ENCODE measurements around the gene TGM4.

Gene TGM4

DNA sequence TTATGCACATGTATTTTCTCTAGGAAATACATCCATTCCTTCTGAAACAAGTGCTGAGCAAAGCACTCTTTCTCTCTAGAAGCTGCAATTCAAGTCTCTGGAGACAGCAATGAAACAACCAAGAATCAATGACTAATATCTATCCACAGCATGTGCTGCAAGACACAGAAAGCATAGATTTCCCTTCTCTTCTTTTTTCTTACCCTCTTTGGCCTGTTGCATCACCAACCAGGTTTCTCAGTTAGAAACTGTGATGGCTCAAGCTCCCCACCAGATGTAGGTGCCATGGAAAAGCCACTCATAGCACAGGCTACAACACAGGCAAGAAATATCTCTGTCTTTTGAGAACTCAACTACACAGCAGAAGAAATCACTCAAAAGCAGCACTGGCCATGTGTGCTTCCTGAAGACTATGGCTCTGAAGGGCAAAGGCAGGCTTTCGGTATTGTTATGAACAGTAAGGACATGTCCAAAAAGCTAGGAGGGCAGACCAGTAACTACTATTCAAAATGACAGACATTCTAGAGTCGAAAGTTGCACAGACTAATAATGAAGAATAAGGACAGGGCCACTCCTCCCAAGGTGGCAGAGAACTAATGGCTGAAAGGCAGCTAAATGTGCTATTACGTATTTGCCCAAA lies 86.1 kb downstream of the TGM4 start:
- DNase-seq (ENCODE audit: low read depth) = peak; percentile 53
- TF ChIP-seq, protein P1, sequence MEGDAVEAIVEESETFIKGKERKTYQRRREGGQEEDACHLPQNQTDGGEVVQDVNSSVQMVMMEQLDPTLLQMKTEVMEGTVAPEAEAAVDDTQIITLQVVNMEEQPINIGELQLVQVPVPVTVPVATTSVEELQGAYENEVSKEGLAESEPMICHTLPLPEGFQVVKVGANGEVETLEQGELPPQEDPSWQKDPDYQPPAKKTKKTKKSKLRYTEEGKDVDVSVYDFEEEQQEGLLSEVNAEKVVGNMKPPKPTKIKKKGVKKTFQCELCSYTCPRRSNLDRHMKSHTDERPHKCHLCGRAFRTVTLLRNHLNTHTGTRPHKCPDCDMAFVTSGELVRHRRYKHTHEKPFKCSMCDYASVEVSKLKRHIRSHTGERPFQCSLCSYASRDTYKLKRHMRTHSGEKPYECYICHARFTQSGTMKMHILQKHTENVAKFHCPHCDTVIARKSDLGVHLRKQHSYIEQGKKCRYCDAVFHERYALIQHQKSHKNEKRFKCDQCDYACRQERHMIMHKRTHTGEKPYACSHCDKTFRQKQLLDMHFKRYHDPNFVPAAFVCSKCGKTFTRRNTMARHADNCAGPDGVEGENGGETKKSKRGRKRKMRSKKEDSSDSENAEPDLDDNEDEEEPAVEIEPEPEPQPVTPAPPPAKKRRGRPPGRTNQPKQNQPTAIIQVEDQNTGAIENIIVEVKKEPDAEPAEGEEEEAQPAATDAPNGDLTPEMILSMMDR (conservative IDR thresholded peaks at IDR 0.05; ENCODE audit: low read length) = no peak

DNA sequence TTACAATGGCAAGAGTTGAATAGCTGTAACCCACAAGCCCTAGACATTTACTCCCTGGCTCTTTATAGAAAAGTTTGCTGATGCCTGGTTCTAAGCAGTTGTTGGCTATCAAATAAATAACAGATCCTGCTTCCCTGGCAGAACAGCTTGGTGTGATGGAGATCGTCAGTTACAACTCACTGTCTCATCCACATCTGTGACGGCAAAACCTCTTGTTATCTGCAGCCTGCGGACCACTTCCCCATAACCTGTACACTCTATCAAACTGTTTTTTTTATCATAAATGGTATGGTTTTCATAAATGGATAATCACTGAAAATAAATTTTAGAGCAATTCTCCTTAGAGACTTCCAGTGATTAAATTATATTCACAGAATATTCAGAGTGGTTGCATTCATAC lies 87.5 kb downstream of the TGM4 start:
- no peak overlapping the region for H3K4me3 ChIP-seq (ENCODE audit: low read length)
- no peak for DNase-seq (ENCODE audit: low read depth)
- TF ChIP-seq, protein P1 (conservative IDR thresholded peaks at IDR 0.05; ENCODE audit: low read length) = no peak

More for the DNA sequence above, 86.1 kb downstream of the TGM4 start:
- no peak overlapping the region for H3K4me3 ChIP-seq (ENCODE audit: low read length)

GRCh38 chr3:44962621-44963393 lies 88.4 kb downstream of the TGM4 start:
- no peak overlapping the region for H3K4me3 ChIP-seq (ENCODE audit: low read length)
- DNase-seq (ENCODE audit: low read depth) = no peak
- TF ChIP-seq, protein P1 (conservative IDR thresholded peaks at IDR 0.05; ENCODE audit: low read length) = no peak

GRCh38 chr3:44963571-44964325 lies 89.3 kb downstream of the TGM4 start:
- TF ChIP-seq, protein P1 (conservative IDR thresholded peaks at IDR 0.05; ENCODE audit: low read length) = no peak
- no peak for DNase-seq (ENCODE audit: low read depth)
- no peak overlapping the region for H3K4me3 ChIP-seq (ENCODE audit: low read length)
